WTC11 (cell line): Measurements from ENCODE around the gene PDE1A. TPM values are rescaled to one million over a fixed set of nuclear protein-coding genes. Genes with fewer than 3 reads are reported as not detected.

ENCODE experiments used
- ATAC-seq: fragments of 200-7000 bp; cut with Tn5 transposase; 2 replicates; pipeline ENCODE4 v1.10.0; 2021; ENCODE audit warnings: mild to moderate bottlenecking, moderate library complexity
- CTCF ChIA-PET: fragments of 300-600 bp; sonication (Branson Sonifier 250); formaldehyde crosslinking; loops from one replicate; lab custom pipeline; 2021; ENCODE audit warnings: antibody characterized with exemption; lab: Charles Lee
- POLR2A ChIA-PET: fragments of 350-600 bp; sonication (Branson Sonifier 250); formaldehyde crosslinking; loops from one replicate; lab custom pipeline; 2021; ENCODE audit warnings: antibody characterized with exemption; lab: Charles Lee
- DNase-seq: peaks from one replicate; pipeline ENCODE4 v3.0.0; 2021; ENCODE audit warnings: low spot score
- H3K27ac Mint-ChIP-seq: 2 replicates; pipeline ENCODE4 v1.8.0; 2021; ENCODE audit warnings: mixed read lengths
- H3K27me3 Mint-ChIP-seq: 2 replicates; pipeline ENCODE4 v1.8.0; 2021; ENCODE audit warnings: low read depth, mild to moderate bottlenecking, moderate library complexity, mixed read lengths
- H3K36me3 Mint-ChIP-seq: 2 replicates; pipeline ENCODE4 v1.8.0; 2021; ENCODE audit warnings: mixed read lengths
- H3K4me1 Mint-ChIP-seq: 2 replicates; pipeline ENCODE4 v1.8.0; 2022; ENCODE audit warnings: mixed read lengths
- H3K4me3 Mint-ChIP-seq: 2 replicates; pipeline ENCODE4 v1.8.0; 2021; ENCODE audit warnings: mild to moderate bottlenecking, moderate library complexity, mixed read lengths
- H3K9me3 Mint-ChIP-seq: 2 replicates; pipeline ENCODE4 v1.8.0; 2021; ENCODE audit warnings: mixed read lengths
- CBFB ChIP-seq: sonication (generic); formaldehyde crosslinking; IDR thresholded peaks from 2 replicates; pipeline ENCODE4 v1.8.1; 2022; ENCODE audit warnings: mild to moderate bottlenecking, low read depth, missing genetic modification reagents
- HMGA2 ChIP-seq: fragments of 250-450 bp; sonication (Bioruptor Pico); IDR thresholded peaks from 2 replicates; pipeline ENCODE4 v1.4.0; 2021; ENCODE audit warnings: mild to moderate bottlenecking, moderate library complexity
- KAT7 ChIP-seq: sonication (generic); formaldehyde crosslinking; IDR thresholded peaks from 2 replicates; pipeline ENCODE4 v1.8.1; 2023; ENCODE audit warnings: missing genetic modification reagents, mild to moderate bottlenecking, borderline replicate concordance
- NFYB ChIP-seq: sonication (generic); formaldehyde crosslinking; conservative IDR thresholded peaks from 2 replicates; pipeline ENCODE4 v1.8.0; 2022; ENCODE audit warnings: low read depth, missing genetic modification reagents
- SMAD3 ChIP-seq: sonication (generic); formaldehyde crosslinking; IDR thresholded peaks from 2 replicates; pipeline ENCODE4 v1.8.0; 2022; ENCODE audit warnings: missing genetic modification reagents, mild to moderate bottlenecking, borderline replicate concordance
- TEAD4 ChIP-seq: sonication (generic); formaldehyde crosslinking; IDR thresholded peaks from 2 replicates; pipeline ENCODE4 v1.8.0; 2022; ENCODE audit warnings: mild to moderate bottlenecking, missing genetic modification reagents
- ZNF121 ChIP-seq: sonication (generic); formaldehyde crosslinking; IDR thresholded peaks from 2 replicates; pipeline ENCODE4 v1.8.0; 2023; ENCODE audit warnings: missing genetic modification reagents
- total RNA-seq: library from RNA; stranded (reverse); gene quantifications from 3 replicates; pipeline ENCODE4 v1.2.3, GENCODE V29; 2021
- TF ChIP-seq, protein P1 (sequence below): sonication (generic); formaldehyde crosslinking; IDR thresholded peaks from 2 replicates; pipeline ENCODE4 v1.8.1; 2023; ENCODE audit warnings: mild to moderate bottlenecking, missing genetic modification reagents
- TF ChIP-seq, protein P2 (sequence below): sonication (generic); formaldehyde crosslinking; conservative IDR thresholded peaks from 2 replicates; pipeline ENCODE4 v1.8.1; 2023; ENCODE audit warnings: mild to moderate bottlenecking, low read depth, missing genetic modification reagents, moderate library complexity
- TF ChIP-seq, protein P3 (sequence below): fragments of 250-450 bp; sonication (Bioruptor Pico); IDR thresholded peaks from 2 replicates; pipeline ENCODE4 v1.9.0; 2021; ENCODE audit warnings: mild to moderate bottlenecking, borderline replicate concordance
- TF ChIP-seq, protein P4 (sequence below): sonication (generic); formaldehyde crosslinking; IDR thresholded peaks from 2 replicates; pipeline ENCODE4 v1.8.1; 2022; ENCODE audit warnings: low read depth, missing genetic modification reagents, borderline replicate concordance
- TF ChIP-seq, protein P5 (sequence below): sonication (generic); formaldehyde crosslinking; IDR thresholded peaks from 2 replicates; pipeline ENCODE4 v1.8.0; 2022; ENCODE audit warnings: mild to moderate bottlenecking, missing genetic modification reagents

Gene PDE1A
- total RNA-seq, 1 experiment from 2014 or later = not detected

DNA sequence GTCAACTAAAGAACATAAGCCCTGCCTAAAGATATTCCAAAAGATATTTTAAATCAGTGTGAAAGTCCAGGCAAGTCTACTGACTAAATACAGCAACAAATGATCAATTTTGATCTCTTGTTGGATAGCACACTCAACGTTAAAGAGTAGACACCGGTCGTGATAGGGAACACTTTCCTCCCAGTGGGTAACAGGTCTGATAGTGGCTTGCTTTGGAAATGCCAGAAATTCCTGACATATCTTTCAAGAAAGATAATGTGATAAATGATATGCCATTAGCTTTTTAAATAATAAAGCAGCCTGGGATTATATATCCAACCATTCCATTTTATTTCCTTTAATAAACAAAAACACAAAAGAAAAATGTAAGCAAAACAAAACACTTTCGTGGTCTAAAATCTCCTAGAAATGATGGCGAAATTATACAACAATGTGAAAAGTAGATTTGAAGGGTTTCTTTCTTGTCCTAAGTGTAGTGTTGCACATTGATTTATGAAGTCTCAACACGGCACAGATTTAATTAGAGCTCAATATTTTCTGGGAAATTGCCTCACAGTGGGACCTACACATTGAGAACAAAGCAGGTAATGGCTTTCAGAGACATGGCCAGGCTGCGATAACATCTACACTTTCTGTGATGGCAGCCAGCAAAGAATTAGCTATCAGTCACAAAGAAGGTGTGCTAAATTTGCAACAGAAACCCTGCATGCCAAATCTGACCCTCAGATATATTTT is 282.6 kb downstream of the PDE1A start (continued):
- TF ChIP-seq, protein P1, sequence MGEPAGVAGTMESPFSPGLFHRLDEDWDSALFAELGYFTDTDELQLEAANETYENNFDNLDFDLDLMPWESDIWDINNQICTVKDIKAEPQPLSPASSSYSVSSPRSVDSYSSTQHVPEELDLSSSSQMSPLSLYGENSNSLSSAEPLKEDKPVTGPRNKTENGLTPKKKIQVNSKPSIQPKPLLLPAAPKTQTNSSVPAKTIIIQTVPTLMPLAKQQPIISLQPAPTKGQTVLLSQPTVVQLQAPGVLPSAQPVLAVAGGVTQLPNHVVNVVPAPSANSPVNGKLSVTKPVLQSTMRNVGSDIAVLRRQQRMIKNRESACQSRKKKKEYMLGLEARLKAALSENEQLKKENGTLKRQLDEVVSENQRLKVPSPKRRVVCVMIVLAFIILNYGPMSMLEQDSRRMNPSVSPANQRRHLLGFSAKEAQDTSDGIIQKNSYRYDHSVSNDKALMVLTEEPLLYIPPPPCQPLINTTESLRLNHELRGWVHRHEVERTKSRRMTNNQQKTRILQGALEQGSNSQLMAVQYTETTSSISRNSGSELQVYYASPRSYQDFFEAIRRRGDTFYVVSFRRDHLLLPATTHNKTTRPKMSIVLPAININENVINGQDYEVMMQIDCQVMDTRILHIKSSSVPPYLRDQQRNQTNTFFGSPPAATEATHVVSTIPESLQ (CRISPR knock-in tag) = no peak
- TF ChIP-seq, protein P2, sequence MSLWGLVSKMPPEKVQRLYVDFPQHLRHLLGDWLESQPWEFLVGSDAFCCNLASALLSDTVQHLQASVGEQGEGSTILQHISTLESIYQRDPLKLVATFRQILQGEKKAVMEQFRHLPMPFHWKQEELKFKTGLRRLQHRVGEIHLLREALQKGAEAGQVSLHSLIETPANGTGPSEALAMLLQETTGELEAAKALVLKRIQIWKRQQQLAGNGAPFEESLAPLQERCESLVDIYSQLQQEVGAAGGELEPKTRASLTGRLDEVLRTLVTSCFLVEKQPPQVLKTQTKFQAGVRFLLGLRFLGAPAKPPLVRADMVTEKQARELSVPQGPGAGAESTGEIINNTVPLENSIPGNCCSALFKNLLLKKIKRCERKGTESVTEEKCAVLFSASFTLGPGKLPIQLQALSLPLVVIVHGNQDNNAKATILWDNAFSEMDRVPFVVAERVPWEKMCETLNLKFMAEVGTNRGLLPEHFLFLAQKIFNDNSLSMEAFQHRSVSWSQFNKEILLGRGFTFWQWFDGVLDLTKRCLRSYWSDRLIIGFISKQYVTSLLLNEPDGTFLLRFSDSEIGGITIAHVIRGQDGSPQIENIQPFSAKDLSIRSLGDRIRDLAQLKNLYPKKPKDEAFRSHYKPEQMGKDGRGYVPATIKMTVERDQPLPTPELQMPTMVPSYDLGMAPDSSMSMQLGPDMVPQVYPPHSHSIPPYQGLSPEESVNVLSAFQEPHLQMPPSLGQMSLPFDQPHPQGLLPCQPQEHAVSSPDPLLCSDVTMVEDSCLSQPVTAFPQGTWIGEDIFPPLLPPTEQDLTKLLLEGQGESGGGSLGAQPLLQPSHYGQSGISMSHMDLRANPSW (CRISPR knock-in tag) = no peak
- no peak for TF ChIP-seq TEAD4 (CRISPR knock-in tag)

DNA sequence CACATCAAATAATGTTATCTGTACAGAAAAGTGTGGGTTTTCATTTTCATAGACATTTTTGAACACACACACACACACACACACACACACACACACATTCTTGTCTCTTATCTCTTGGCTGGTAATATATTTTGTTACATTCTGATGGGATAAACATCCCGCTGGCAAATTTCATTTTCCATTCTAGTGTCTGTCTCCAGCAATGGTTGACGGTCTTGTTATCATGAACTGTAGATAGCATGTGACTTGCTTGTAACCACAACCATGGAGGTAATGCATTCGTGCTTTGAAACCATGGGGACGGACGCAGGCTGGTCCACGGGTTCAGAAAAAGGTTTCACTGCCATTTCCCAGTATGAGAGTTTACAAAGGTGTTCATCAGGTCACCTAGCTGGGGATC is 284.8 kb downstream of the PDE1A start:
- H3K27ac Mint-ChIP-seq = no peak overlapping the region; the same call in 1 of the 2 replicates
- no peaks in the 10 kb centered on the region for H3K36me3 Mint-ChIP-seq
- CTCF ChIA-PET = no interaction called here
- POLR2A ChIA-PET = no interaction called here
- H3K9me3 Mint-ChIP-seq = no peaks in the 10 kb centered on the region
- H3K27me3 Mint-ChIP-seq = no peaks in the 10 kb centered on the region
- H3K4me3 Mint-ChIP-seq = no peak overlapping the region
- ATAC-seq (no peak), DNase-seq (no peak)
- peaks cover 17% of the 10 kb centered on the region for H3K4me1 Mint-ChIP-seq
- TF ChIP-seq, protein P3, sequence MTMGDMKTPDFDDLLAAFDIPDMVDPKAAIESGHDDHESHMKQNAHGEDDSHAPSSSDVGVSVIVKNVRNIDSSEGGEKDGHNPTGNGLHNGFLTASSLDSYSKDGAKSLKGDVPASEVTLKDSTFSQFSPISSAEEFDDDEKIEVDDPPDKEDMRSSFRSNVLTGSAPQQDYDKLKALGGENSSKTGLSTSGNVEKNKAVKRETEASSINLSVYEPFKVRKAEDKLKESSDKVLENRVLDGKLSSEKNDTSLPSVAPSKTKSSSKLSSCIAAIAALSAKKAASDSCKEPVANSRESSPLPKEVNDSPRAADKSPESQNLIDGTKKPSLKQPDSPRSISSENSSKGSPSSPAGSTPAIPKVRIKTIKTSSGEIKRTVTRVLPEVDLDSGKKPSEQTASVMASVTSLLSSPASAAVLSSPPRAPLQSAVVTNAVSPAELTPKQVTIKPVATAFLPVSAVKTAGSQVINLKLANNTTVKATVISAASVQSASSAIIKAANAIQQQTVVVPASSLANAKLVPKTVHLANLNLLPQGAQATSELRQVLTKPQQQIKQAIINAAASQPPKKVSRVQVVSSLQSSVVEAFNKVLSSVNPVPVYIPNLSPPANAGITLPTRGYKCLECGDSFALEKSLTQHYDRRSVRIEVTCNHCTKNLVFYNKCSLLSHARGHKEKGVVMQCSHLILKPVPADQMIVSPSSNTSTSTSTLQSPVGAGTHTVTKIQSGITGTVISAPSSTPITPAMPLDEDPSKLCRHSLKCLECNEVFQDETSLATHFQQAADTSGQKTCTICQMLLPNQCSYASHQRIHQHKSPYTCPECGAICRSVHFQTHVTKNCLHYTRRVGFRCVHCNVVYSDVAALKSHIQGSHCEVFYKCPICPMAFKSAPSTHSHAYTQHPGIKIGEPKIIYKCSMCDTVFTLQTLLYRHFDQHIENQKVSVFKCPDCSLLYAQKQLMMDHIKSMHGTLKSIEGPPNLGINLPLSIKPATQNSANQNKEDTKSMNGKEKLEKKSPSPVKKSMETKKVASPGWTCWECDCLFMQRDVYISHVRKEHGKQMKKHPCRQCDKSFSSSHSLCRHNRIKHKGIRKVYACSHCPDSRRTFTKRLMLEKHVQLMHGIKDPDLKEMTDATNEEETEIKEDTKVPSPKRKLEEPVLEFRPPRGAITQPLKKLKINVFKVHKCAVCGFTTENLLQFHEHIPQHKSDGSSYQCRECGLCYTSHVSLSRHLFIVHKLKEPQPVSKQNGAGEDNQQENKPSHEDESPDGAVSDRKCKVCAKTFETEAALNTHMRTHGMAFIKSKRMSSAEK (CRISPR knock-in tag) = no peak
- TF ChIP-seq HMGA2 (CRISPR knock-in tag) (no peak), KAT7 (no peak), SMAD3 (CRISPR knock-in tag) (no peak), ZNF121 (CRISPR knock-in tag) (no peak), CBFB (CRISPR knock-in tag) (no peak), NFYB (CRISPR knock-in tag) (no peak)
- TF ChIP-seq, protein P4, sequence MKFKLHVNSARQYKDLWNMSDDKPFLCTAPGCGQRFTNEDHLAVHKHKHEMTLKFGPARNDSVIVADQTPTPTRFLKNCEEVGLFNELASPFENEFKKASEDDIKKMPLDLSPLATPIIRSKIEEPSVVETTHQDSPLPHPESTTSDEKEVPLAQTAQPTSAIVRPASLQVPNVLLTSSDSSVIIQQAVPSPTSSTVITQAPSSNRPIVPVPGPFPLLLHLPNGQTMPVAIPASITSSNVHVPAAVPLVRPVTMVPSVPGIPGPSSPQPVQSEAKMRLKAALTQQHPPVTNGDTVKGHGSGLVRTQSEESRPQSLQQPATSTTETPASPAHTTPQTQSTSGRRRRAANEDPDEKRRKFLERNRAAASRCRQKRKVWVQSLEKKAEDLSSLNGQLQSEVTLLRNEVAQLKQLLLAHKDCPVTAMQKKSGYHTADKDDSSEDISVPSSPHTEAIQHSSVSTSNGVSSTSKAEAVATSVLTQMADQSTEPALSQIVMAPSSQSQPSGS (CRISPR knock-in tag) = no peak
- TF ChIP-seq, protein P5, sequence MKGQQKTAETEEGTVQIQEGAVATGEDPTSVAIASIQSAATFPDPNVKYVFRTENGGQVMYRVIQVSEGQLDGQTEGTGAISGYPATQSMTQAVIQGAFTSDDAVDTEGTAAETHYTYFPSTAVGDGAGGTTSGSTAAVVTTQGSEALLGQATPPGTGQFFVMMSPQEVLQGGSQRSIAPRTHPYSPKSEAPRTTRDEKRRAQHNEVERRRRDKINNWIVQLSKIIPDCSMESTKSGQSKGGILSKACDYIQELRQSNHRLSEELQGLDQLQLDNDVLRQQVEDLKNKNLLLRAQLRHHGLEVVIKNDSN (CRISPR knock-in tag) = no peak
